Measurements from ENCODE around the gene PLEKHN1.

- TF ChIP-seq, protein P1, sequence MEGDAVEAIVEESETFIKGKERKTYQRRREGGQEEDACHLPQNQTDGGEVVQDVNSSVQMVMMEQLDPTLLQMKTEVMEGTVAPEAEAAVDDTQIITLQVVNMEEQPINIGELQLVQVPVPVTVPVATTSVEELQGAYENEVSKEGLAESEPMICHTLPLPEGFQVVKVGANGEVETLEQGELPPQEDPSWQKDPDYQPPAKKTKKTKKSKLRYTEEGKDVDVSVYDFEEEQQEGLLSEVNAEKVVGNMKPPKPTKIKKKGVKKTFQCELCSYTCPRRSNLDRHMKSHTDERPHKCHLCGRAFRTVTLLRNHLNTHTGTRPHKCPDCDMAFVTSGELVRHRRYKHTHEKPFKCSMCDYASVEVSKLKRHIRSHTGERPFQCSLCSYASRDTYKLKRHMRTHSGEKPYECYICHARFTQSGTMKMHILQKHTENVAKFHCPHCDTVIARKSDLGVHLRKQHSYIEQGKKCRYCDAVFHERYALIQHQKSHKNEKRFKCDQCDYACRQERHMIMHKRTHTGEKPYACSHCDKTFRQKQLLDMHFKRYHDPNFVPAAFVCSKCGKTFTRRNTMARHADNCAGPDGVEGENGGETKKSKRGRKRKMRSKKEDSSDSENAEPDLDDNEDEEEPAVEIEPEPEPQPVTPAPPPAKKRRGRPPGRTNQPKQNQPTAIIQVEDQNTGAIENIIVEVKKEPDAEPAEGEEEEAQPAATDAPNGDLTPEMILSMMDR (conservative IDR thresholded peaks at IDR 0.05 in 1 of 2, IDR thresholded peaks at IDR 0.05 in 1 of 2; ENCODE audit: extremely low read depth in 1 of 2, insufficient read depth in 1 of 2, low read depth in 1 of 2, low read length in 2 of 2), result no peak
- TF ChIP-seq EZH2 (IDR thresholded peaks at IDR 0.05; ENCODE audit: borderline replicate concordance, low read length), result no peak
These were observed 20.4 kb upstream of the PLEKHN1 start for GRCh38 chr1:945688-946556.

Measured in mammary epithelial cell (primary cell).